ENCODE data around the gene PIK3R3.

- TF ChIP-seq EZH2 (IDR thresholded peaks at IDR 0.05; ENCODE audit: insufficient read depth, poor library complexity, severe bottlenecking), result no peak
- TF ChIP-seq EZH2phosphoT487 (IDR thresholded peaks at IDR 0.05; ENCODE audit: insufficient read depth, low read depth), result no peak
Measured at GRCh38 chr1:46041551-46041950, 90.9 kb downstream of the PIK3R3 start.

Data from GM23248 (cell line).